HG03460 (cell line): ENCODE measurements around the gene REM2.

ENCODE experiments used
- ATAC-seq: cut with Tn5 transposase; IDR thresholded peaks from one replicate; pipeline ENCODE4 v1.9.1; 2021; ENCODE audit not compliant: unreplicated experiment

REM2 gene

GRCh38 chr14:22928237-22929103, 45.4 kb downstream of the REM2 start:
- no peak for ATAC-seq

GRCh38 chr14:22929104-22929960, 46.3 kb downstream of the REM2 start, which contains the start of gene PRMT5:
Gene PRMT5 (minus strand): TSS chr14:22929376. CDS start chr14:22929361, 15 bp downstream.
- ATAC-seq: peak; percentile 89

GRCh38 chr14:22929961-22930364, 46.9 kb downstream of the REM2 start:
- ATAC-seq: peak; percentile 5

GRCh38 chr14:22932146-22932545, 49.1 kb downstream of the REM2 start:
- ATAC-seq: no peak

GRCh38 chr14:22935156-22935555, 52.1 kb downstream of the REM2 start:
- no peak for ATAC-seq
